Upper lobe of left lung (tissue), 4 donors: Measurements from ENCODE around the gene TFAP2B.

Experiments
- CTCF ChIP-seq, 6 experiments: fragments of 450-650 bp in 4 of 6; fragments of 200-600 bp in 2 of 6; sonication (generic) in 2 of 6; IDR thresholded peaks; one replicate each; pipeline ENCODE4 v1.5.1; 2016 to 2019; ENCODE audit warnings: antibody characterized with exemption in 6 of 6
- EP300 ChIP-seq, 4 donors: sonication (generic); formaldehyde crosslinking; IDR thresholded peaks; one replicate each; pipeline ENCODE4 v1.5.1; 2017; ENCODE audit warnings: antibody characterized with exemption in 4 of 4, control low read depth in 2 of 4
- POLR2A ChIP-seq, 4 donors: fragments of 450-650 bp; IDR thresholded peaks; one replicate each; pipeline ENCODE4 v1.5.1; 2016 to 2017; ENCODE audit warnings: antibody characterized with exemption in 4 of 4, mild to moderate bottlenecking in 2 of 4
- POLR2AphosphoS5 ChIP-seq, 2 donors: sonication (generic); formaldehyde crosslinking; IDR thresholded peaks; one replicate each; pipeline ENCODE4 v1.5.1; 2017; ENCODE audit warnings: antibody characterized with exemption in 2 of 2

GRCh38 chr6:50818020-50818419, 651 bp upstream of the TFAP2B start:
- TF ChIP-seq CTCF (IDR thresholded peaks at IDR 0.05) (no peak), POLR2AphosphoS5 (IDR thresholded peaks at IDR 0.05) (no peak), POLR2A (IDR thresholded peaks at IDR 0.05) (no peak), EP300 (IDR thresholded peaks at IDR 0.05) (no peak)
